Rectal smooth muscle tissue (tissue), 1 donor: Measurements from ENCODE around the gene KLRC4.
"Not testable (repeated sequence)": the region's sequence is repeated elsewhere in the genome, so short reads cannot be mapped to it uniquely, and the experiment has no call there.

ENCODE experiments used
- H3K27ac ChIP-seq: one replicate; pipeline ENCODE4 v1.7.0; 2013; ENCODE audit warnings: low read depth, low read length, inconsistent platforms
- H3K27me3 ChIP-seq: one replicate; pipeline ENCODE4 v1.7.0; 2013; ENCODE audit warnings: low read length; ENCODE audit not compliant: control insufficient read depth, insufficient read depth
- H3K36me3 ChIP-seq: one replicate; pipeline ENCODE4 v1.7.0; 2013; ENCODE audit warnings: low read length; ENCODE audit not compliant: control insufficient read depth, insufficient read depth
- H3K4me1 ChIP-seq: one replicate; pipeline ENCODE4 v1.7.0; 2013; ENCODE audit warnings: low read length; ENCODE audit not compliant: control insufficient read depth, insufficient read depth
- H3K4me3 ChIP-seq: one replicate; pipeline ENCODE4 v1.7.0; 2013; ENCODE audit warnings: low read length
- H3K9ac ChIP-seq: one replicate; pipeline ENCODE4 v1.7.0; 2013; ENCODE audit warnings: low read length

Gene KLRC4

DNA sequence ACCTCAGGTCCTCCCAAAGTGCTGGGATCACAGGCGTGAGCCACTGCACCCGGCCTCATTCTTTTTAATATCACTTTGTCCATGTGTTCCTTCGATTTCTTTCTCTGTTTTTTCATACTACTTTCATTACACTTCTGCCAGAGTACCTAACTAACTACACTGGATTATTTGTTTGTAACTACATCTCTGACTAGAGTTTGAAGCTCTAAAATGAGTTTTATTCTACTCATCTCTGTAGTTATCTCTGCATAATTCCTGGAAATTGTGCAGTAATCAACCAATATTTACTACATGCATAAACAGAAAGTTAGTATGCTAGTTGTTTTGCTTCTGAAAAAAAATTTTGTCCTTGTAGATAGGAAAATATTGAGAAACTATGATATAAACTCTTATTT is 34.9 kb downstream of the KLRC4 start:
- Histone ChIP-seq H3K36me3 (no peaks in the 10 kb centered on the region), H3K27ac (no peak overlapping the region), H3K9ac (no peak overlapping the region), H3K27me3 (no peaks in the 10 kb centered on the region), H3K4me1 (no peaks in the 10 kb centered on the region), H3K4me3 (no peak overlapping the region)

DNA sequence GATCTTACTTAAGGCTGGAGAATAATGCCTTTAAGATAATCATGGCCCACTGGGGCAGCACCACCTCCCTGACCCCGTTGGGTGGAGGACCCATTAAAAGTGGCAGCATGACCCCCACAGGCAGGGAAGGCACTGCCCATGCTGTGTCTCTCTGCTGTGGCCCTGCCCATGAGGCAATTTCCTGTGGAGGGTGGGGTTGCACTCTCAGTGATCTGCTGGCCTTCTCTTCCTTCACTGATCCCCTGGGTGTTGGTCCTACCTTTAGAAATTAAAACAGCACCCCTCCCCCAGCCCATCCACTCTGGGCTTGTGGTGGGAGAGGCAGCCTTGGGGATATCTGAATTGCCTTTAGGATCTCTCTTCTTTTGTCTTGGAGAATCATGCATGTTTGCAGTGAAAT is 37.0 kb downstream of the KLRC4 start:
- no peak overlapping the region for H3K27ac ChIP-seq

DNA sequence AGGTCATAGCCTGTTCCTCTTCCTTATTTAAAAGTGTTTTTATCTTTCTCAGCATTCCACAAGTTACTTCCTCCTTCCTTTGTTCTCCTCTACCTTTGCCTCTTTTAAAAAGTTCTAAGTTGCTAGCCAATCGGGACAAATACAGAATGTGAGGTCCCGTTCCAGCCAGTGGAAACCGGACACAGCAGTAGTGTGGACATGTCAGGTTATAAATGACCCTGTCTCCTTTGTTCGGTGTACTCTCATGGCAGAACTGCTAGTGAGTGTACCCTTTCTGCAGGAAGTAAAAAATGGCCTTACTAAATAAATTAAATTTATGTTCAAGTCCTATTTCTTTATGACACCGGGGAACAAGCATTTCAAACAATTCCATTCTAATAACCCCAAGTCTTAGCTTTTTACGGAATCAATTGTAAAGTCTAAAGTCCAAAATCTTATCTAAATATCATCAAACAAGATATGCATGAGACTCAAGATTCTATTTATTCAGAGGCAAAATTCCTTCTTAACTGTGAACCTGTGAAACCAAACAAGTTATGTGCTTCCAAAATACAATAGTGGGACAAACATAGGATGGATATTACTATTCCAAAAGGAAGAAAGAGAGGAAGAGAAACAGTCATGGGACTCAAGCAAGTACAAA is 37.5 kb downstream of the KLRC4 start:
- H3K36me3 ChIP-seq, H3K27me3 ChIP-seq, H3K4me3 ChIP-seq, H3K9ac ChIP-seq, H3K4me1 ChIP-seq, H3K27ac ChIP-seq: not testable (repeated sequence)

More for the DNA sequence above, 37.0 kb downstream of the KLRC4 start:
- Histone ChIP-seq H3K36me3 (no peaks in the 10 kb centered on the region), H3K27me3 (no peaks in the 10 kb centered on the region), H3K4me1 (no peaks in the 10 kb centered on the region), H3K9ac (no peak overlapping the region), H3K4me3 (no peak overlapping the region)

DNA sequence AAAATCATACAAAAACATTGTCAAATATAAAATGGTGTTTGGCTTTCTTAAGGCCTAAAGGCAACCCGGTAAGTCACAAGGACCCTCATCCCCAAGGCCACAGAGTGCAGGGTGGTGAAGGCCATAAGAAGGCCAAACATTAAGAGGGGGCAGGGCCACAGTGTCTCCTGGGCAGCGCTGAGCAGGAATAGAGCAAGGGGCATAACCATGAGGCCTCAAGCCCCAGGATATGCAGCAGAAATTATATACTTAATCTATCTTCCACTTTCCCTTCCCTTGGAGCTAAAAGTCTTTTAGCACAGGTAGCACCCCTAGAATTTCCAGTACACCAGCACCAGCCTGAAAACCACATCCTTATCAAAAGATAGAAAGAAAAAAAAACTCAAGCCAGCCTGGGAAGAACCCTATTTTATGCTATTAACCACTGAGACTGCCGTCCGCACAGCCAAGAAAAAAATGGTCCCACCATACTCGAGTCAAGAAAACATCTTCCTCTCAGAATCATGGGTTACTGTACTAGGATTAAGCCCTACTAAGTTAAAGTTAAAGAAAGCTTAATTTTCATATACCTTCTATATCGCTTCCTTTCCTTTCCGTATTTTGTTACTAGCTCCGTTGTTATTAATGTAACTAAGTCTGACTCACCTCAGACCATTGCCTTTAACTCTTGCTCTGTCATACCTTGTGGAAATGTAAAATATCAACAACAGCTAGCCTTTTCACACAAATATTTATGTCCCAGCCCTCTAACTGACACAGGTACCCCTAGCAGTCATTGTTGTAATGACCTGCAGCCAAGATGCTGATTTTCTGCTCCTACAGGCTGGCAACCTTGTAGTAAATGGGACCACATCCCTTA is 39.8 kb downstream of the KLRC4 start:
- H3K9ac ChIP-seq: no peak overlapping the region
- peaks cover 6% of the 10 kb centered on the region for H3K4me1 ChIP-seq
- no peak overlapping the region for H3K4me3 ChIP-seq
- no peaks in the 10 kb centered on the region for H3K36me3 ChIP-seq
- no peak overlapping the region for H3K27ac ChIP-seq
- H3K27me3 ChIP-seq: no peaks in the 10 kb centered on the region

DNA sequence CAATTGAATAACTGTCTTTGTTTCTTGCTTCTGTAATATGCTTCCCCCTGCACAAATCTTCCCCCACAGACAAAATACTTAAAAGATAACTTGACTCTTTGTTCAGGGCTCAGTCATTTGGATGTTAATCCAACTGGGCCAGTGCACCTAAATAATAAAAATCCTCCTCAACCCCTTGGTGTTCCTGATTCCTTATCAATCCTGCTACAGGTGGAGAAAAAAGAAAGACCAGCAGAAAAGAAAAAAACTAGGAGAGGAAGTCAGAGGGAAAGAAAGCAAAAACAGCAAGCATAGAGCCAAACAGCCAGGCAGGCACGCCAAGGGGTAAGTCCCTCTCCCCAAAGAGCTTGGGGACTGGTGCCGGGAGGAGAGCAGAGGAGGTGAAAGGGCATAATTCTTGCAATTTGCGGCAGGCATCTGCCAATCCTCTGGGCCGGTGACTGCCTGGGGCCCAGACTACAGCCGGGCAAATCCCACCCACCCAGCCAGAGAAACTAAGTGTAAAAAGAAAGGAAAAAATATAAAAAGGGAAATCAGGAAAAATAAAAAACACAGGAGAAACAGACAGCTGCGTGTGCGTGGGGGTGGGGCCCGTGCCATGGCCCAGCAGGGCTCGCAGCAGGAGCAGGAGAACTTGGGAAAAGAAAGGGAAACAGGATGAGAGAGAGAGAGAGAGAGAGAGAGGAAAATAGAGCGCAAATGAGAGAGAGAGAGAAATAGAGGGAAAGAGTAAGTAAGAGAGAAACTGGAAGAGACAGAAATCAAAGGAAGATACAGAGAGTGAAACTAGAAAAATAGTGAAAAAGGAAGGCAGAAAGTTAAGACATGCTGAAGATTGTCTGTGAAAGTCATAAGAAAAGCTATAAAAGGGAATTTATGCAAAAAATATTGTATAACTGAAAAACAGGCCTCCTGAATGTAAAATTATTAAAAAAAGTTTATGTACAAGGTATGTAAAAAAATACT is 41.1 kb downstream of the KLRC4 start:
- H3K27ac ChIP-seq: no peak overlapping the region
- H3K4me3 ChIP-seq: no peak overlapping the region
- H3K4me1 ChIP-seq: peaks cover 6% of the 10 kb centered on the region
- H3K27me3 ChIP-seq: no peaks in the 10 kb centered on the region
- no peaks in the 10 kb centered on the region for H3K36me3 ChIP-seq
- no peak overlapping the region for H3K9ac ChIP-seq

DNA sequence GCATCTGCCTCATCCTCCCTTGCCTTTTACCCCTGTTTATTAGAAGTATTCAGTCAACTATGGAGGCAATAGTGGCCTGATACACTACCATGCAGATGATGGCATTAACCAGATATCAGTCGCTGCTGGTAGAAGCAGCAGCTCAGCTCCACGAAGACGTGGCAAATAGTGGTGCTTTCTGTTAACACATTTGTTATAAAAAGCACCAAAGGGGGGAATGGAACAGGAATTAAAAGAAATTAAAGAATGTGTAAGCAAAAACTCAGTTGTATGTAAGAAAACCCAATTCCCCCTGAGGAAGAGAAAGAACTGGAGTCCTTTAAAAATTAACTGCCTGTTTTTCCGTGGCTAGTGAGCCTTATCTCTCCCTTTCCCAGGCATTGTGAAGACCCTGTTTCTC is 41.8 kb downstream of the KLRC4 start:
- H3K36me3 ChIP-seq, H3K4me3 ChIP-seq, H3K4me1 ChIP-seq, H3K27me3 ChIP-seq, H3K27ac ChIP-seq: not testable (repeated sequence)
- peak overlapping the region; percentile 21 for H3K9ac ChIP-seq

DNA sequence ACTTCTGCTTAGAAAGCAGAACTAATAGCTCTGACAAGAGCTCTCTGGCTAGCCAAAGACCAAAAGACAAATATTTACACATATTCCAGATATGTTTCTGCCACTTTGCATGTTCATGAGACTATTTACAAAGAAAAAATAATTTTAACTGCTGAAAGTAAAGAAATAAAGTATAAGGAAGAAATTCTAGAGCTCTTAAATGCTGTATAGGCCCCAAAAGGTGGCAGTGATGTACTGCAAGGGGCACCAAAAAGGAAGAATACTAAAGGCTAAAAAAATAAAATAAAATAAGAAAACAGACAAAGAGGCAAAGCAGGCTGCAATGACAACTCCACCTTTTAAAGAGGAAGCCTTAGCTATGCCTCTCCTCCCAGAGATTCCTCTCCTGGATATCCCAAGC is 42.7 kb downstream of the KLRC4 start:
- Histone ChIP-seq H3K4me1 (peaks cover 11% of the 10 kb centered on the region), H3K36me3 (no peaks in the 10 kb centered on the region), H3K27ac (no peak overlapping the region), H3K4me3 (no peak overlapping the region), H3K9ac (no peak overlapping the region), H3K27me3 (no peaks in the 10 kb centered on the region)

DNA sequence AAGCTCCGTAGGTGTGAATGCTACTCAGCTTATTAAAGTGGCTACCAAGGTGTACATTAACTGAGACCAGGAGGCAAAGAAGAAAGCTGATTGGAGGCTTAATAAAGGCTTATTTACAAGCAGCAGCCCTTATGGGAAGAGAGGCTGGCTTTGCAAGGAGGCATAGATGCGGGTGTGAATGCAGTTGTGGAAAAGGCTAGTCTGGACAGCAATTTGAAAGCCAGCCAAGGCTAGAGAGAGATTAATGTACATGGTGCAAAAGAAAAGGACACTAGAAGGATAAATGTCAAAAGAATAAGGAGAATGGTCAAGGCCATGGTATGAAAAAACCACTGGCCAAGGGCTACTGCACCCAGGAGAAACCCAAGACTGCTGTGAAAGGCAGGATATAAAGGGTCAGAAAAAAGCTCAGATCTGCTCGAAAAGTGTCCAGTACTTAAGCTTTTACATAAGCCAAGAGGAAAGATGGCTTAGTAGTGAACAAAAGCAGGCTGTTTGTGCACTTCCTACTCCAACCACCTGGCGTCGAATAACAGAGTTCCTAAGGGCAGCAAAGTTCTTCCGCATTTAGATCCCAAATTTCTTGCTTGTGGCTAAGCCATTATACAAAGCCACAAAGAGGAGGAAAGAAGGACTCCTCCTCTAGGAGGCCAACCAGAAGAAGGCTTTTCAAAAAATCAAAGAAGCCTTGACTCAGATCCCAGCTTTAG is 43.7 kb downstream of the KLRC4 start:
- no peak overlapping the region for H3K9ac ChIP-seq
- no peaks in the 10 kb centered on the region for H3K36me3 ChIP-seq

DNA sequence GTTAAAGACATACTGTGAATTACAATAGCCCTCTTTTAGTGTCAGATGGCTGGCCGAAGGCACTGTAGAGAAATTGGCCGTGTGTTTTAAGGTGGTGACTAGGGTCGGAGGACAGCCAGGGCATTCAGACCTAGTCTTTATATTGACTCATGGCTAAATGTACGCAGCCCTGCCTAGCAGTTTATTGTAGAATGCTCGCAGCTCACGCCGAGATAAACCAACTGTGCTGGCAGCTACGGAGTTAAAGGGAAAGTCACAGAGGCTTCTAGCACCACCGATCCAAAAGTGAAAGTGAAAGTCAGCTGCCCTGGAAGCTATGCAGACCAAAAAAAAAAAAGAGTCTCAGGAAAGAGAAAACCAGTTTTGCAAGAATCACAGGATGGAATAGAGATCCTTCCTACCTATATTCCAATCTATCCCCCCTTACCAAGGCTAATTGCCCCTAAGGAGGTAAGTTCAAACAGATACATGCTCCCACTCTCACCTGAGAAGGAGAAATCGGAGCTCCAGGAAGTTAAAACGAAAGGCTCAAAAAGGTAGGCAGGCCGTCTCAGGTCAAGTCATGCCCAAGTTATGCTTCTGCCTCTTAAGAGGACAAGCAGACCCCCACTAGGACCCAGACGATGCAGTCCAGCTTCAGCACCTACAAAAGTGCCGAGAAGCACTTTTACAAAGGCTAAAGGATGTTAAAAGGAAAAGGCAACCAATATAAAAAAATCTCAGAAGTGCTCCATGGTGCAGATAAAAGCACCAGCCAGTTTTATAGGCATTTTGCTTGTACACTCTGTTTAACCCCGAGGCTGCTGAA is 44.5 kb downstream of the KLRC4 start:
- Histone ChIP-seq H3K27me3 (no peaks in the 10 kb centered on the region), H3K4me1 (peaks cover 11% of the 10 kb centered on the region), H3K4me3 (peak overlapping the region; percentile 93), H3K27ac (peak overlapping the region; percentile 96), H3K36me3 (no peaks in the 10 kb centered on the region), H3K9ac (peak overlapping the region; percentile 77)

More for the DNA sequence above, 43.7 kb downstream of the KLRC4 start:
- Histone ChIP-seq H3K4me3 (peak overlapping the region; percentile 93), H3K27ac (peak overlapping the region; percentile 96), H3K27me3 (no peaks in the 10 kb centered on the region), H3K4me1 (peaks cover 11% of the 10 kb centered on the region)

DNA sequence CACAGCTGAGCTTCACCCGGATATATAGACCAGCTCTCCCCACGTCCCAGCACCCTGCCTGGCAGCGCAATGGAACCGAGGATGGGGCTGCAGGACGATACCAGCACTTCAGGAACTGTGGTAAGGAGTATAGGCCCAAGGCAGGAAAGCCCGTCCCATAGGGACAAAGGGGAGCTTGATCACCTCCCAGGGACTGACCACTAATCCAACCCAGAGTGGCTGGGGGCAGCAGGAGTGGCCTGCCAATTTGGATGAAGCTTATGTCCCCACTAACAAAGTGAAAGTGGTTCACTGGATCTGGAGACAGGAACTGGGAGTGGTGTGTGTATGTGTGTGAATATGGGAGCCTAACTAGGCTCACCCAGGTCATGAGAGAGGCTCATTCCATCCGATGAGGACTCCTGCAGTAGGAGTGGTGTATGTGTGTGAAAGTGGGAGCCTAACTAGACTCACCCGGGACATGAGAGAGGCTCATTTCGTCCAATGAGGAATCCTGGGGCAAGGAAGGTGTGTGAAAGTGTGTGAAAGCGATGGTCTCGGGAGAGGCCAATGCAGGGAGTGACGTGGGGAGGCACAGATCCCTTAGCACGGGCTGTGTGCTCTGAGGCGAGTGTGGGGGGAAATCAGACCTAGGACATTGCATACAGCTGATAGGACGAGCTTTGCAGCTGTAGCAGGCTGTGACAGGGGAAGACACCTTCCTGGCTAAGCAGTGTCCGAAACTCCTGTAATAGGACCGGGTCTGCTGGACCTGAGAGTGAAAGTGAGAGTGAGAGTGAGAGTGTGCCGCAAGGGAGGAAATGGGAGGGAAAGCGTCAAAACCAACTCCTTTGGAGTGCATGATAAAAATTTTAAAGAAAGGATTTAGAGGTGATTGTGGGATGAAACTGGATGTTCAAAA is 45.4 kb downstream of the KLRC4 start:
- Histone ChIP-seq H3K27me3 (no peaks in the 10 kb centered on the region), H3K4me3 (peak overlapping the region; percentile 93), H3K36me3 (no peaks in the 10 kb centered on the region), H3K27ac (peak overlapping the region; percentile 96), H3K9ac (peak overlapping the region; percentile 77), H3K4me1 (peaks cover 11% of the 10 kb centered on the region)

DNA sequence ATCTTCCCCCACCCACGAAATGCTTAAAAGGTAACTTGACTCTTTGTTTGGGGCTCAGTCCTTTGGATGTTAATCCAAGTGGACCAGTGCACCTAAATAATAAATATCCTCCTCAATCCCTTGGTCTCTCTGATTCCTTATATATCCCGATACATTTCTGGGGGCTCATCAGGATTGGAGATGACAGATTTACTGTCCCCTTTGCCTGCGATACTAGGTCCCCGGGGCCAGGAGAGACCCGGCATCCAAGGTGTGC is 46.0 kb downstream of the KLRC4 start:
- H3K9ac ChIP-seq: peak overlapping the region; percentile 77
- H3K27me3 ChIP-seq: no peaks in the 10 kb centered on the region
- peak overlapping the region; percentile 96 for H3K27ac ChIP-seq
- peaks cover 11% of the 10 kb centered on the region for H3K4me1 ChIP-seq
- H3K36me3 ChIP-seq: no peaks in the 10 kb centered on the region
- H3K4me3 ChIP-seq: peak overlapping the region; percentile 93
